Left ventricle myocardium inferior (tissue), 1 donor: ENCODE results near the gene MORC4. TPM values are rescaled to one million over a fixed set of nuclear protein-coding genes. Genes with fewer than 3 reads are reported as not detected.
"Not testable (repeated sequence)": the region's sequence is repeated elsewhere in the genome, so short reads cannot be mapped to it uniquely, and the experiment has no call there.

Source experiments
- DNase-seq: peaks from one replicate; pipeline ENCODE4 v3.0.0-alpha.2; 2020
- H3K27ac ChIP-seq: fragments of 200-600 bp; replicated peaks from 2 replicates; pipeline ENCODE4 v1.8.0; 2021
- H3K27me3 ChIP-seq: fragments of 200-600 bp; 2 replicates; pipeline ENCODE4 v1.8.0; 2021; ENCODE audit warnings: low read depth
- H3K36me3 ChIP-seq: fragments of 200-600 bp; 2 replicates; pipeline ENCODE4 v1.8.0; 2021
- H3K4me1 ChIP-seq: fragments of 200-600 bp; 2 replicates; pipeline ENCODE4 v1.8.0; 2021
- H3K4me3 ChIP-seq: fragments of 200-600 bp; 2 replicates; pipeline ENCODE4 v1.8.0; 2021; ENCODE audit warnings: mild to moderate bottlenecking, moderate library complexity
- H3K9me3 ChIP-seq: fragments of 200-600 bp; replicated peaks from 2 replicates; pipeline ENCODE4 v1.8.0; 2021
- intact Hi-C: fragments of 100-400 bp; cut with micrococcal nuclease; formaldehyde crosslinking; loops from one replicate; pipeline ENCODE4 v1.11.0; 2022
- total RNA-seq: library from RNA; stranded (reverse); fragmentation: NEBNext Ultra II Directional; extraction: Animal tissue kit (Norgen Biotek cat#: 25700); gene quantifications from one replicate; pipeline ENCODE4 v1.2.1, GENCODE V29; 2021
- TF ChIP-seq, protein P1 (sequence below): fragments of 200-600 bp; IDR thresholded peaks from 2 replicates; pipeline ENCODE4 v1.8.0; 2021; ENCODE audit warnings: antibody characterized with exemption, mild to moderate bottlenecking, borderline replicate concordance
- donor health status: DM: no; HTN: yes; CAD: no; lungs with severe emphysema.

Gene MORC4
- total RNA-seq, 1 donor from 2014 or later = 2.6 TPM

GRCh38 chrX:106980952-106981626 lies 18.9 kb downstream of the MORC4 start:
- no peaks in the 10 kb centered on the region for H3K4me1 ChIP-seq
- no peak for DNase-seq
- H3K27me3 ChIP-seq = no peaks in the 10 kb centered on the region
- intact Hi-C loops = no loop called here
- no peak overlapping the region for H3K27ac ChIP-seq
- no peak overlapping the region for H3K4me3 ChIP-seq
- no peaks in the 10 kb centered on the region for H3K9me3 ChIP-seq
- TF ChIP-seq, protein P1, sequence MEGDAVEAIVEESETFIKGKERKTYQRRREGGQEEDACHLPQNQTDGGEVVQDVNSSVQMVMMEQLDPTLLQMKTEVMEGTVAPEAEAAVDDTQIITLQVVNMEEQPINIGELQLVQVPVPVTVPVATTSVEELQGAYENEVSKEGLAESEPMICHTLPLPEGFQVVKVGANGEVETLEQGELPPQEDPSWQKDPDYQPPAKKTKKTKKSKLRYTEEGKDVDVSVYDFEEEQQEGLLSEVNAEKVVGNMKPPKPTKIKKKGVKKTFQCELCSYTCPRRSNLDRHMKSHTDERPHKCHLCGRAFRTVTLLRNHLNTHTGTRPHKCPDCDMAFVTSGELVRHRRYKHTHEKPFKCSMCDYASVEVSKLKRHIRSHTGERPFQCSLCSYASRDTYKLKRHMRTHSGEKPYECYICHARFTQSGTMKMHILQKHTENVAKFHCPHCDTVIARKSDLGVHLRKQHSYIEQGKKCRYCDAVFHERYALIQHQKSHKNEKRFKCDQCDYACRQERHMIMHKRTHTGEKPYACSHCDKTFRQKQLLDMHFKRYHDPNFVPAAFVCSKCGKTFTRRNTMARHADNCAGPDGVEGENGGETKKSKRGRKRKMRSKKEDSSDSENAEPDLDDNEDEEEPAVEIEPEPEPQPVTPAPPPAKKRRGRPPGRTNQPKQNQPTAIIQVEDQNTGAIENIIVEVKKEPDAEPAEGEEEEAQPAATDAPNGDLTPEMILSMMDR = no peak
- no peaks in the 10 kb centered on the region for H3K36me3 ChIP-seq

GRCh38 chrX:106976416-106976815 lies 23.6 kb downstream of the MORC4 start:
- intact Hi-C loops = no loop called here
- Histone ChIP-seq H3K4me1 (no peaks in the 10 kb centered on the region), H3K4me3 (no peak overlapping the region), H3K27me3 (no peaks in the 10 kb centered on the region), H3K27ac (no peak overlapping the region), H3K9me3 (no peaks in the 10 kb centered on the region), H3K36me3 (no peaks in the 10 kb centered on the region)
- no peak for DNase-seq
- TF ChIP-seq, protein P1 = no peak

- H3K9me3 ChIP-seq = no peaks in the 10 kb centered on the region
- no peaks in the 10 kb centered on the region for H3K4me1 ChIP-seq
- H3K4me3 ChIP-seq = no peak overlapping the region
- intact Hi-C loops = no loop called here
- TF ChIP-seq, protein P1 = no peak
- H3K36me3 ChIP-seq = no peaks in the 10 kb centered on the region
- no peaks in the 10 kb centered on the region for H3K27me3 ChIP-seq
- H3K27ac ChIP-seq = no peak overlapping the region
- no peak for DNase-seq
These were observed 26.4 kb downstream of the MORC4 start for GRCh38 chrX:106973433-106974149.

DNA sequence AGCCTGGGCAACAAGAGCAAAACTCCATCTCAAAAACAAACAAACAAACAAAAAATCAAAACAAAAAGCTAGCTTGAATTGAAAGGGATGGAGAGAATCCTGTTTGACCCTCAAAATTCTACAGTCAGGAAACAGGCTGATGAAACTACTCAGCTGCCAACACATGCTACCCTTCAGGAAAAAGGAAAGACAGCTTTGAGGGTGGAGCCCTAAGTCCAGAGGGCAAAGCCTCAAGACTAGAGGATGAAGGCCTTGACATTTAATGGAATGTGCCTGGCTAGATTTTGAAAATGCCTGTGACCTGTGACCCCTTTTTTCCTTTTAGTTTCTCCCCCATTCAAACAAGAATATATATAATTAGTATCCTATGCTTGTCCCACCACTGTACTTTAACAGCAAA lies 27.1 kb downstream of the MORC4 start:
- H3K36me3 ChIP-seq = no peaks in the 10 kb centered on the region
- intact Hi-C loops = no loop called here

GRCh38 chrX:106966547-106966946 lies 33.5 kb downstream of the MORC4 start:
- H3K27ac ChIP-seq, DNase-seq, H3K9me3 ChIP-seq, H3K4me1 ChIP-seq, H3K4me3 ChIP-seq, H3K36me3 ChIP-seq, H3K27me3 ChIP-seq, intact Hi-C loops: not testable (repeated sequence)

More for the DNA sequence above, 27.1 kb downstream of the MORC4 start:
- Histone ChIP-seq H3K4me3 (no peak overlapping the region), H3K9me3 (no peaks in the 10 kb centered on the region), H3K27me3 (no peaks in the 10 kb centered on the region), H3K27ac (no peak overlapping the region), H3K4me1 (no peaks in the 10 kb centered on the region)
- DNase-seq = no peak
- TF ChIP-seq, protein P1 = no peak

DNA sequence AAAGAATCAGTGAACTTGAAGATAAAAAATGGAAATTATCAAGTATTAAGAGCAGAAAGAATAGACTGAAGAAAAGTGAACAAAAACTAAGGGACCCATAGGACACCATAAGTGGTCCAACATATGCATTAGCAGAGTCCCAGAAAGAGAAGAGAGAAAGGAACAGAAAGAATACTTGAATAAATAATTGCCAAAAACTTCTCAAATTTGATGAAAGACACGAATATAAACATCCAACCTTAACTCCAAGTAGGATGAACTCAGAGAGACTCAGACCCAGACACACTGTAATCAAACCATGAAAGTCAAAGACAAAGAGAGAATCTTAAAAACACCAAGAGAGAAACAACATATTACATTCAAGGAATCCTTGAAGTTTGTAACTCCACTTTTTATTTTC lies 35.7 kb downstream of the MORC4 start:
- no peaks in the 10 kb centered on the region for H3K27me3 ChIP-seq
- TF ChIP-seq, protein P1 = no peak
- intact Hi-C loops = no loop called here
- no peak overlapping the region for H3K27ac ChIP-seq
- H3K9me3 ChIP-seq = no peaks in the 10 kb centered on the region
- peaks cover 12% of the 10 kb centered on the region for H3K36me3 ChIP-seq
- no peak overlapping the region for H3K4me3 ChIP-seq
- no peak for DNase-seq
- no peaks in the 10 kb centered on the region for H3K4me1 ChIP-seq
